GM23338 (cell line): Measurements from ENCODE around the gene FNDC11. TPM values are rescaled to one million over a fixed set of nuclear protein-coding genes. Genes with fewer than 3 reads are reported as not detected.

ENCODE experiments used
- ATAC-seq: fragments of 200-7000 bp; cut with Tn5 transposase; 3 replicates; pipeline ENCODE4 v1.9.1; 2020
- DNase-seq: peaks from one replicate; pipeline ENCODE4 v3.0.0-alpha.2; 2015; ENCODE audit warnings: low spot score
- H2AFZ ChIP-seq: fragments of 200-600 bp; sonication (generic); 2 replicates; pipeline ENCODE4 v1.8.0; 2016; ENCODE audit warnings: antibody characterized with exemption, mild to moderate bottlenecking, moderate library complexity
- H3F3A ChIP-seq: fragments of 200-600 bp; sonication (generic); replicated peaks from 2 replicates; pipeline ENCODE4 v1.8.0; 2017; ENCODE audit warnings: antibody characterized with exemption, mixed run types, low read depth
- H3K27ac ChIP-seq: fragments of 200-600 bp; sonication (generic); 2 replicates; pipeline ENCODE4 v1.6.1; 2016; ENCODE audit warnings: low read depth
- H3K27me3 ChIP-seq: fragments of 200-600 bp; sonication (generic); 2 replicates; pipeline ENCODE4 v1.8.0; 2016; ENCODE audit warnings: mild to moderate bottlenecking, mixed run types, moderate library complexity; ENCODE audit not compliant: insufficient read depth
- H3K36me3 ChIP-seq: fragments of 200-600 bp; sonication (generic); 2 replicates; pipeline ENCODE4 v1.8.0; 2016; ENCODE audit warnings: mild to moderate bottlenecking; ENCODE audit not compliant: insufficient read depth
- H3K4me1 ChIP-seq: fragments of 200-600 bp; sonication (generic); 2 replicates; pipeline ENCODE4 v1.8.0; 2016; ENCODE audit warnings: mild to moderate bottlenecking, moderate library complexity; ENCODE audit not compliant: insufficient read depth
- H3K4me2 ChIP-seq: fragments of 200-600 bp; sonication (generic); 2 replicates; pipeline ENCODE4 v1.7.1; 2017; ENCODE audit warnings: mixed run types
- H3K4me3 ChIP-seq: fragments of 200-600 bp; sonication (generic); 2 replicates; pipeline ENCODE4 v1.6.1; 2016; ENCODE audit warnings: mixed run types
- H3K79me2 ChIP-seq: fragments of 200-600 bp; sonication (generic); replicated peaks from 2 replicates; pipeline ENCODE4 v1.8.0; 2017; ENCODE audit warnings: mild to moderate bottlenecking; ENCODE audit not compliant: insufficient read depth
- H3K9me2 ChIP-seq: fragments of 200-600 bp; sonication (generic); 2 replicates; pipeline ENCODE4 v1.8.0; 2017; ENCODE audit not compliant: insufficient read depth
- H4K20me1 ChIP-seq: fragments of 200-600 bp; sonication (generic); replicated peaks from 2 replicates; pipeline ENCODE4 v1.8.0; 2017; ENCODE audit warnings: mild to moderate bottlenecking; ENCODE audit not compliant: insufficient read depth
- H3K27ac Mint-ChIP-seq: 2 replicates; pipeline ENCODE4 v1.8.0; 2020; ENCODE audit warnings: inconsistent platforms, mild to moderate bottlenecking, moderate library complexity, mixed read lengths
- H3K27me3 Mint-ChIP-seq: 3 replicates; pipeline ENCODE4 v1.8.0; 2022; ENCODE audit warnings: low read depth, mild to moderate bottlenecking, moderate library complexity, mixed read lengths, inconsistent platforms; ENCODE audit not compliant: insufficient read depth, poor library complexity
- H3K36me3 Mint-ChIP-seq: 3 replicates; pipeline ENCODE4 v1.8.0; 2021; ENCODE audit warnings: low read depth, mild to moderate bottlenecking, inconsistent platforms, moderate library complexity, mixed read lengths
- H3K4me1 Mint-ChIP-seq: 3 replicates; pipeline ENCODE4 v1.8.0; 2020; ENCODE audit warnings: mild to moderate bottlenecking, inconsistent platforms, mixed read lengths
- H3K4me3 Mint-ChIP-seq: 3 replicates; pipeline ENCODE4 v1.8.0; 2021; ENCODE audit warnings: moderate library complexity, mild to moderate bottlenecking, inconsistent platforms, mixed read lengths
- H3K9me3 Mint-ChIP-seq: 3 replicates; pipeline ENCODE4 v1.8.0; 2020; ENCODE audit warnings: moderate library complexity, mild to moderate bottlenecking, inconsistent platforms, mixed read lengths
- CREB1 ChIP-seq: fragments of 250-450 bp; sonication (Bioruptor Pico); IDR thresholded peaks from 2 replicates; pipeline ENCODE4 v1.5.0; 2020; ENCODE audit warnings: low read depth, mild to moderate bottlenecking, moderate library complexity
- ETS1 ChIP-seq: IDR thresholded peaks from 2 replicates; pipeline ENCODE4 v1.6.1; 2016; ENCODE audit warnings: antibody characterized with exemption
- EZH2 ChIP-seq: fragments of 200-600 bp; sonication (generic); IDR thresholded peaks from one replicate; pipeline ENCODE4 v1.8.0; 2017; ENCODE audit warnings: antibody characterized with exemption, mild to moderate bottlenecking, low read depth; ENCODE audit not compliant: unreplicated experiment
- EZH2phosphoT487 ChIP-seq: fragments of 200-600 bp; sonication (generic); IDR thresholded peaks from one replicate; pipeline ENCODE4 v1.8.1; 2018; ENCODE audit warnings: antibody characterized with exemption; ENCODE audit not compliant: unreplicated experiment
- NANOG ChIP-seq: IDR thresholded peaks from 2 replicates; pipeline ENCODE4 v1.6.1; 2016; ENCODE audit warnings: antibody characterized with exemption, borderline replicate concordance
- REST ChIP-seq: IDR thresholded peaks from one replicate; pipeline ENCODE4 v1.6.1; 2018; ENCODE audit warnings: antibody characterized with exemption; ENCODE audit not compliant: unreplicated experiment
- STAT1 ChIP-seq: IDR thresholded peaks from one replicate; pipeline ENCODE4 v1.6.1; 2016; ENCODE audit warnings: antibody characterized with exemption; ENCODE audit not compliant: unreplicated experiment
- ZNF331 ChIP-seq: fragments of 250-450 bp; sonication (Bioruptor Pico); IDR thresholded peaks from 2 replicates; pipeline ENCODE4 v1.5.0; 2020; ENCODE audit warnings: low read depth, mild to moderate bottlenecking, moderate library complexity
- polyA plus RNA-seq: library from polyadenylated mRNA; unstranded; fragments of >200 nt; fragmentation: Nextera tagmentation; extraction: Ambion mirVana; gene quantifications from 2 replicates; pipeline ENCODE4 v1.2.1, GENCODE V29; 2016
- total RNA-seq: library from RNA; depleted of rRNA; stranded (reverse); fragments of >200 nt; shearing (Covaris generic); gene quantifications from 2 replicates; pipeline ENCODE4 v1.2.3, GENCODE V29; 2014

Gene FNDC11
- total and polyA plus RNA-seq, 2 experiments from 2014 or later, result 3.4 to 5.3 TPM

GRCh38 chr20:63586797-63587196 lies 32.8 kb downstream of the FNDC11 start:
- Histone ChIP-seq H3K9me2 (no peaks in the 10 kb centered on the region), H3K27me3 (no peaks in the 10 kb centered on the region), H3K4me1 (no peaks in the 10 kb centered on the region), H3K79me2 (no peaks in the 10 kb centered on the region), H4K20me1 (no peaks in the 10 kb centered on the region), H2AFZ (no peak overlapping the region), H3K4me2 (no peak overlapping the region), H3K36me3 (no peaks in the 10 kb centered on the region), H3K27ac (no peak overlapping the region), H3F3A (0 out of 2 replicates have a peak, but pooled peaks cover 2% of the 10 kb centered on the region), H3K4me3 (no peak overlapping the region)
- Mint-ChIP-seq H3K36me3 (peaks cover 12% of the 10 kb centered on the region), H3K4me1 (no peaks in the 10 kb centered on the region), H3K27me3 (peaks cover 8% of the 10 kb centered on the region), H3K4me3 (no peak overlapping the region), H3K9me3 (no peaks in the 10 kb centered on the region), H3K27ac (no peak overlapping the region)
- TF ChIP-seq REST (no peak), CREB1 (CRISPR knock-in tag) (no peak), EZH2 (no peak), ZNF331 (CRISPR knock-in tag) (no peak), EZH2phosphoT487 (no peak), STAT1 (no peak), ETS1 (no peak)
- ATAC-seq (no peak), DNase-seq (no peak)

- H3K9me2 ChIP-seq, result no peaks in the 10 kb centered on the region
- no peaks in the 10 kb centered on the region for H3K4me1 ChIP-seq
- no peak overlapping the region for H3K4me2 ChIP-seq
- no peaks in the 10 kb centered on the region for H3K79me2 ChIP-seq
- H2AFZ ChIP-seq, result no peak overlapping the region
- peaks cover 12% of the 10 kb centered on the region for H3K36me3 Mint-ChIP-seq
- H3K27me3 ChIP-seq, result no peaks in the 10 kb centered on the region
- H3K36me3 ChIP-seq, result no peaks in the 10 kb centered on the region
- H3K27ac Mint-ChIP-seq, result no peak overlapping the region
- no peaks in the 10 kb centered on the region for H4K20me1 ChIP-seq
- ATAC-seq (no peak), DNase-seq (no peak)
- H3K4me3 ChIP-seq, result no peak overlapping the region
- H3K27ac ChIP-seq, result no peak overlapping the region
- no peak overlapping the region for H3K4me3 Mint-ChIP-seq
- H3K4me1 Mint-ChIP-seq, result no peaks in the 10 kb centered on the region
- 0 out of 2 replicates have a peak, but pooled peaks cover 2% of the 10 kb centered on the region for H3F3A ChIP-seq
- peaks cover 8% of the 10 kb centered on the region for H3K27me3 Mint-ChIP-seq
- no peaks in the 10 kb centered on the region for H3K9me3 Mint-ChIP-seq
- TF ChIP-seq EZH2phosphoT487 (no peak), ETS1 (no peak), CREB1 (CRISPR knock-in tag) (no peak), EZH2 (no peak), NANOG (no peak)
Measured at GRCh38 chr20:63587256-63587655, 33.3 kb downstream of the FNDC11 start.
